Sciatic nerve (tissue), 2 donors: ENCODE results near the gene CXCR6. TPM values are rescaled to one million over a fixed set of nuclear protein-coding genes. Genes with fewer than 3 reads are reported as not detected.

Source experiments
- ATAC-seq: fragments of 200-7000 bp; cut with Tn5 transposase; one replicate; pipeline ENCODE4 v1.9.1; 2020; ENCODE audit warnings: mild to moderate bottlenecking, moderate library complexity
- DNase-seq: peaks from one replicate; pipeline ENCODE4 v3.0.0-alpha.2; 2020; ENCODE audit warnings: low spot score
- intact Hi-C: fragments of 100-400 bp; cut with DNase I; formaldehyde crosslinking; loops from one replicate; pipeline ENCODE4 v1.14.2; 2022
- total RNA-seq: library from RNA; stranded (reverse); fragmentation: NEBNext Ultra II Directional; extraction: Animal tissue kit (Norgen Biotek cat#: 25700); gene quantifications from one replicate; pipeline ENCODE4 v1.2.1, GENCODE V29; 2021
- donor health status: DM: no; HTN: no; CAD: no.
- donor health status: DM: no; HTN: no; CAD: no.

The CXCR6 gene
- total RNA-seq, 1 donor from 2014 or later, result 0.49 TPM

GRCh38 chr3:45917146-45917898, 25.9 kb upstream of the CXCR6 start:
- intact Hi-C loops, result no loop called here
- no peak for ATAC-seq
- no peak for DNase-seq

- DNase-seq, result no peak
- intact Hi-C loops, result no loop called here
- no peak for ATAC-seq
Observed at GRCh38 chr3:45921158-45922038, 21.9 kb upstream of the CXCR6 start.

- no peak for DNase-seq
- intact Hi-C loops, result no loop called here
- peak; percentile 12 for ATAC-seq
Observed at GRCh38 chr3:45922039-45922326, 21.3 kb upstream of the CXCR6 start.

- no peak for DNase-seq
- no peak for ATAC-seq
- intact Hi-C loops, result no loop called here
Observed at GRCh38 chr3:45922950-45923590, 20.2 kb upstream of the CXCR6 start.

GRCh38 chr3:45923755-45924154, 19.5 kb upstream of the CXCR6 start:
- intact Hi-C loops, result no loop called here
- ATAC-seq, result no peak
- no peak for DNase-seq

- DNase-seq, result no peak
- ATAC-seq, result no peak
- intact Hi-C loops, result no loop called here
Observed at GRCh38 chr3:45927881-45928280, 15.4 kb upstream of the CXCR6 start.

- ATAC-seq, result peak; percentile 75
Observed at GRCh38 chr3:45929042-45929679, 14.1 kb upstream of the CXCR6 start.

GRCh38 chr3:45931496-45931895, 11.8 kb upstream of the CXCR6 start:
- ATAC-seq (no peak), DNase-seq (peak; percentile 7)
- intact Hi-C loops, result no loop called here

More at GRCh38 chr3:45929042-45929679, 14.1 kb upstream of the CXCR6 start:
- peak; percentile 61 for DNase-seq
- intact Hi-C loops, result no loop called here

GRCh38 chr3:45932112-45932511, 11.2 kb upstream of the CXCR6 start:
- no peak for ATAC-seq
- DNase-seq, result peak; percentile 35
- intact Hi-C loops, result no loop called here

GRCh38 chr3:45933591-45933990, 9.7 kb upstream of the CXCR6 start:
- ATAC-seq, result no peak
- intact Hi-C loops, result no loop called here
- no peak for DNase-seq

GRCh38 chr3:45936261-45936660, 7.0 kb upstream of the CXCR6 start:
- intact Hi-C loops, result loop anchor here (5.0 kb wide), 1 partner anchor 174 kb away; no protein-coding TSS in a partner anchor
- DNase-seq (no peak), ATAC-seq (no peak)

- intact Hi-C loops, result loop anchor here (2.0 to 5.0 kb wide), 2 partner anchors 141 to 175 kb away; no protein-coding TSS in a partner anchor
- ATAC-seq, result no peak
- DNase-seq, result peak; percentile 41
Observed at GRCh38 chr3:45937206-45938042, 5.8 kb upstream of the CXCR6 start.

GRCh38 chr3:45938043-45938435, 5.2 kb upstream of the CXCR6 start:
- no peak for ATAC-seq
- DNase-seq, result peak; percentile 18

GRCh38 chr3:45938864-45939263, 4.4 kb upstream of the CXCR6 start:
- ATAC-seq (peak; percentile 94), DNase-seq (peak; percentile 92)
- intact Hi-C loops, result loop anchor here (2.0 to 5.0 kb wide), 2 partner anchors 140 to 177 kb away; no protein-coding TSS in a partner anchor

More at GRCh38 chr3:45938043-45938435, 5.2 kb upstream of the CXCR6 start:
- intact Hi-C loops, result loop anchor here (2.0 to 5.0 kb wide), 2 partner anchors 141 to 176 kb away; no protein-coding TSS in a partner anchor

- peak; percentile 47 for DNase-seq
- intact Hi-C loops, result loop anchor here (2.0 to 5.0 kb wide), 2 partner anchors 139 to 177 kb away; no protein-coding TSS in a partner anchor
Observed at GRCh38 chr3:45939341-45939771, 3.9 kb upstream of the CXCR6 start.

GRCh38 chr3:45940004-45940780, 3.1 kb upstream of the CXCR6 start:
- no peak for ATAC-seq
- intact Hi-C loops, result no loop called here
- peak; percentile 37 for DNase-seq

More at GRCh38 chr3:45939341-45939771, 3.9 kb upstream of the CXCR6 start:
- peak; percentile 16 for ATAC-seq

GRCh38 chr3:45940781-45941365, 2.4 kb upstream of the CXCR6 start:
- DNase-seq, result peak; percentile 19
- intact Hi-C loops, result no loop called here
- ATAC-seq, result no peak
